CD4-positive, alpha-beta T cell (primary cell): ENCODE data around the gene CPNE4. TPM values are rescaled to one million over a fixed set of nuclear protein-coding genes. Genes with fewer than 3 reads are reported as not detected.

Source experiments
- ATAC-seq: fragments of 200-7000 bp; cut with Tn5 transposase; one replicate; pipeline ENCODE4 v1.10.0; 2022; ENCODE audit warnings: mild to moderate bottlenecking; ENCODE audit not compliant: poor library complexity
- CTCF ChIA-PET: fragments of 350-600 bp; sonication (Branson Sonifier 250); formaldehyde crosslinking; loops from one replicate; lab custom pipeline; 2021; ENCODE audit warnings: antibody characterized with exemption, inconsistent platforms; lab: Charles Lee
- POLR2A ChIA-PET: fragments of 350-600 bp; sonication (Branson Sonifier 250); formaldehyde crosslinking; loops from one replicate; lab custom pipeline; 2021; ENCODE audit warnings: antibody characterized with exemption, inconsistent platforms; lab: Charles Lee
- DNase-seq, 14 experiments: peaks; one replicate each; pipeline ENCODE4 v3.0.0-alpha.2; 2013 to 2020; ENCODE audit warnings: mixed read lengths in 2 of 14
- H3K27ac ChIP-seq, 2 donors: one replicate each; pipeline versions ENCODE4 v1.5.1 to v1.7.0; 2013; ENCODE audit warnings: low read length in 2 of 2, low read depth in 1 of 2, mild to moderate bottlenecking in 1 of 2
- H3K27me3 ChIP-seq, 2 experiments: 1 replicate in 1 of 2; 2 replicates in 1 of 2; pipeline versions ENCODE4 v1.6.1 to v1.7.0; 2013; ENCODE audit warnings: low read length in 2 of 2, control low read depth in 1 of 2, mild to moderate bottlenecking in 1 of 2, moderate library complexity in 1 of 2; ENCODE audit not compliant: insufficient read depth in 2 of 2, control insufficient read depth in 1 of 2
- H3K36me3 ChIP-seq: one replicate; pipeline ENCODE4 v1.6.1; 2013; ENCODE audit warnings: low read length, control low read depth; ENCODE audit not compliant: insufficient read depth
- H3K4me1 ChIP-seq: one replicate; pipeline ENCODE4 v1.6.1; 2013; ENCODE audit warnings: low read length, control low read depth; ENCODE audit not compliant: insufficient read depth
- H3K4me3 ChIP-seq: one replicate; pipeline ENCODE4 v1.5.1; 2013; ENCODE audit warnings: mild to moderate bottlenecking, low read length, moderate library complexity
- H3K9me3 ChIP-seq, 2 experiments: 1 replicate in 1 of 2; 2 replicates in 1 of 2; pipeline versions ENCODE4 v1.6.1 to v1.7.0; 2013; ENCODE audit warnings: low read length in 2 of 2, mild to moderate bottlenecking in 2 of 2, control low read depth in 1 of 2, moderate library complexity in 1 of 2; ENCODE audit not compliant: control insufficient read depth in 1 of 2, insufficient read depth in 1 of 2
- H3K27ac Mint-ChIP-seq: one replicate; pipeline ENCODE4 v1.8.0; 2020; ENCODE audit warnings: mixed read lengths
- H3K27me3 Mint-ChIP-seq: one replicate; pipeline ENCODE4 v1.8.0; 2021; ENCODE audit warnings: mixed read lengths
- H3K36me3 Mint-ChIP-seq: one replicate; pipeline ENCODE4 v1.8.0; 2021; ENCODE audit warnings: low read depth, mixed read lengths
- H3K4me1 Mint-ChIP-seq: one replicate; pipeline ENCODE4 v1.8.0; 2021; ENCODE audit warnings: low read depth, mixed read lengths
- H3K4me3 Mint-ChIP-seq: one replicate; pipeline ENCODE4 v1.8.0; 2020; ENCODE audit warnings: mild to moderate bottlenecking, mixed read lengths
- H3K9me3 Mint-ChIP-seq: one replicate; pipeline ENCODE4 v1.8.0; 2020; ENCODE audit warnings: mixed read lengths
- CTCF ChIP-seq: fragments of 200-600 bp; IDR thresholded peaks from one replicate; pipeline ENCODE4 v1.8.0; 2022; ENCODE audit warnings: antibody characterized with exemption, mild to moderate bottlenecking
- intact Hi-C, 2 experiments: fragments of 100-400 bp; cut with DNase I in 1 of 2; cut with micrococcal nuclease in 1 of 2; formaldehyde crosslinking; loops; one replicate each; pipeline versions ENCODE4 v1.15.1 to v1.9.0; 2023 to 2025; cut with DNase I, micrococcal nuclease
- total RNA-seq, 174 experiments: library from RNA in 2 of 174; stranded (reverse) in 2 of 174; gene quantifications; one replicate each; pipeline ENCODE4 v1.2.3 and lab custom pipeline; 2021 to 2026

CPNE4 gene
- total RNA-seq, 2 experiments from 2014 or later, result not detected

- Histone ChIP-seq H3K4me1 (no peaks in the 10 kb centered on the region), H3K9me3 (no peaks in the 10 kb centered on the region), H3K4me3 (no peak overlapping the region), H3K27ac (no peak overlapping the region), H3K27me3 (no peaks in the 10 kb centered on the region), H3K36me3 (no peaks in the 10 kb centered on the region)
- Mint-ChIP-seq H3K27ac (no peak overlapping the region), H3K9me3 (peaks cover 4% of the 10 kb centered on the region), H3K4me1 (no peaks in the 10 kb centered on the region), H3K4me3 (no peak overlapping the region), H3K27me3 (peaks cover 5% of the 10 kb centered on the region), H3K36me3 (no peaks in the 10 kb centered on the region)
- no peak for TF ChIP-seq CTCF
- ChIA-PET CTCF (no interaction called here), POLR2A (no interaction called here)
- DNase-seq (no peak), ATAC-seq (no peak)
- intact Hi-C loops, result no loop called here
Measured at GRCh38 chr3:131957511-131957910, 77.3 kb downstream of the CPNE4 start.

- CTCF ChIA-PET, result no interaction called here
- no peaks in the 10 kb centered on the region for H3K27me3 ChIP-seq
- ATAC-seq (no peak), DNase-seq (no peak)
- no peak overlapping the region for H3K4me3 ChIP-seq
- TF ChIP-seq CTCF, result no peak
- H3K4me3 Mint-ChIP-seq, result no peak overlapping the region
- intact Hi-C loops, result no loop called here
- H3K27ac ChIP-seq, result no peak overlapping the region
- POLR2A ChIA-PET, result no interaction called here
- no peaks in the 10 kb centered on the region for H3K36me3 Mint-ChIP-seq
- no peak overlapping the region for H3K27ac Mint-ChIP-seq
- H3K9me3 Mint-ChIP-seq, result no peaks in the 10 kb centered on the region
- H3K4me1 ChIP-seq, result peaks cover 2% of the 10 kb centered on the region
- no peaks in the 10 kb centered on the region for H3K27me3 Mint-ChIP-seq
- no peaks in the 10 kb centered on the region for H3K36me3 ChIP-seq
- H3K4me1 Mint-ChIP-seq, result peaks cover 25% of the 10 kb centered on the region
- H3K9me3 ChIP-seq, result no peaks in the 10 kb centered on the region
Measured at GRCh38 chr3:131948806-131949205, 86.0 kb downstream of the CPNE4 start.

- Mint-ChIP-seq H3K27me3 (no peaks in the 10 kb centered on the region), H3K27ac (peak overlapping the region; percentile 50), H3K36me3 (no peaks in the 10 kb centered on the region), H3K4me1 (peaks cover 37% of the 10 kb centered on the region), H3K9me3 (no peaks in the 10 kb centered on the region), H3K4me3 (no peak overlapping the region)
- DNase-seq, result no peak
- no peak overlapping the region for H3K27ac ChIP-seq
- CTCF ChIA-PET, result interaction anchor here (1.5 kb wide), 1 partner anchor 8 kb away, joined by 3 read pairs; no protein-coding TSS in a partner anchor
- peaks cover 2% of the 10 kb centered on the region for H3K4me1 ChIP-seq
- no peaks in the 10 kb centered on the region for H3K27me3 ChIP-seq
- H3K9me3 ChIP-seq, result no peaks in the 10 kb centered on the region
- TF ChIP-seq CTCF, result no peak
- POLR2A ChIA-PET, result no interaction called here
- no peak for ATAC-seq
- no peak overlapping the region for H3K4me3 ChIP-seq
- no peaks in the 10 kb centered on the region for H3K36me3 ChIP-seq
- intact Hi-C loops, result no loop called here
Measured at GRCh38 chr3:131944676-131945075, 90.1 kb downstream of the CPNE4 start.
